Ramos (cell line): ENCODE data around the gene FAM193A.
"Not testable (repeated sequence)": the region's sequence is repeated elsewhere in the genome, so short reads cannot be mapped to it uniquely, and the experiment has no call there.

Experiments used
- in situ Hi-C: fragments of 300-500 bp; cut with MboI; formaldehyde crosslinking; loops from one replicate; pipeline ENCODE4 v1.14.3; 2022; ENCODE audit warnings: low sequenced_read_pairs; ENCODE audit not compliant: unreplicated experiment

Gene FAM193A

DNA sequence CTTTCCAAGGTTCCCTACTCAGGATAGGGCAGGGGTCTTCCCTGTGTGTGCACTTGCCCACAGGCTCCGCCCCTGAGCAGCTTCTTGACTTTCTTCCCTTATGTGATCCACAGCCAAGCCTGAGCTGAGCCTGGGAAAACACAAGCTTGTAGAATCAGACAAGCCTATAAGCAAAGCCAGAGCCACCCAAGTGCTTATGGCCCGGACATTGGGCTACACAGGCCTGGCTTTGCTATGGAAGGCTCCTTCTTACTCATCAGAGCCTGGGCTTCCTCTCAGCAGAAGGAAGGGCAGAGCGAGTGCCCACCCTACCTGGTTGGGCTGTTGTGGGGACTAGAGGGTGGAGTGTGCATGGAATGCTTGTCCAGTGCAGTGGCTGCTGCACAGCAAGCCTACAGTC, 221.0 kb downstream of the FAM193A start:
- in situ Hi-C loops: no loop called here

DNA sequence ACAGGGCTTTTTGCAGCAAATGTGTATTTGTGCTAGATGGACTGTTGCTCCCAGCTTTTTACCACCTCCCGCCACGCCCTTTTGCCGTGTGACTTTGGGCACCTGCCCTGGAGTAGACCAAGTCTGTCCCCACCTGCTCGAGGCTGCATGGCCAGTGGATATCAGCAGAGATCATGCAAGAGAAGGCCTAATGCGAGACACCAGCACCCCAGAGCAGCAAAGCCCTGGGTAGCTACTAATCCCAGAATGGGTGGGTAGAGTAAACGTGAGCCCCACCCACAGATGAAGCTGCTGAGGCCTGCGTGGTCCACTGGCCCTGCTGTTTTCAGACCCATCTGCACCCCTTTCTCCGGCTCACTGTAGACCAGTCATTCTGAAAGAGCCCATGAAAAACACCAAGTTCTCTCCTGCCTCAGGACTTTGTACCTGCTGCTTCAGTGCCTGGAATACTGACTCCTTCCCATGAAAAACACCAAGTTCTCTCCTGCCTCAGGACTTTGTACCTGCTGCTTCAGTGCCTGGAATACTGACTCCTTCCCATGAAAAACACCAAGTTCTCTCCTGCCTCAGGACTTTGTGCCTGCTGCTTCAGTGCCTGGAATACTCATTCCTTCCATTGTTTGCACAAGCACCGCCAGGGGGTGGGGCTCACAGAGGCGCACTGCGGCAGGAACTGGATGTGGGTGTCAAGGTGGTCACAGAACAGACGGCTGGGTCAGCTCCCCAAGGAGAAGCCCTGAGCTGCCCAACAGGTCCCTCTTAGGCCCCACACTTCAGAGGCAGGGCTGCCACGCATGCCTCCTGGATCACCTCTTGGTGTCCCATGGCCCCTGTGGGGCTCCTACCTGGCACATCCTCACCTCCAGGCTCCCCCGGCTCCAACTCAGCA, 224.8 kb downstream of the FAM193A start:
- in situ Hi-C loops: no loop called here

DNA sequence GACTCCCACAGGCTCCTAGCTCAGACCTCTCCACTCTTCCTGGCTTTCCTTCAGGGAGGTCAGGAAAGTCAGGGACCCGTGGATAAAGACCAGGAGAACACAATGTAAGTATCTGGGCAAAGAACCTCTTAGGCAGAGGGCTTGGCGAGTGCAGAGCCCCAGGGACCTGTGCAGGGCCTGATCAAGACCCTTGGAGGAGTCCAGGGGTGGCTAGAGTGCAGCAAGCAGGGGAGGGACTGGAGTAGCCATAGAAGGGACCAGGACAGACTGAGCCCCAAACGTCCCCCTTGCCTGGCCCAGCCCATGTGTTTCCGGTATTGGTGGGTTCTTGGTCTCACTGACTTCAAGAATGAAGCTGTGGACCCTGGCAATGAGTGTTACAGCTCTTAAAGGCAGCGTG, 225.6 kb downstream of the FAM193A start:
- in situ Hi-C loops: no loop called here

DNA sequence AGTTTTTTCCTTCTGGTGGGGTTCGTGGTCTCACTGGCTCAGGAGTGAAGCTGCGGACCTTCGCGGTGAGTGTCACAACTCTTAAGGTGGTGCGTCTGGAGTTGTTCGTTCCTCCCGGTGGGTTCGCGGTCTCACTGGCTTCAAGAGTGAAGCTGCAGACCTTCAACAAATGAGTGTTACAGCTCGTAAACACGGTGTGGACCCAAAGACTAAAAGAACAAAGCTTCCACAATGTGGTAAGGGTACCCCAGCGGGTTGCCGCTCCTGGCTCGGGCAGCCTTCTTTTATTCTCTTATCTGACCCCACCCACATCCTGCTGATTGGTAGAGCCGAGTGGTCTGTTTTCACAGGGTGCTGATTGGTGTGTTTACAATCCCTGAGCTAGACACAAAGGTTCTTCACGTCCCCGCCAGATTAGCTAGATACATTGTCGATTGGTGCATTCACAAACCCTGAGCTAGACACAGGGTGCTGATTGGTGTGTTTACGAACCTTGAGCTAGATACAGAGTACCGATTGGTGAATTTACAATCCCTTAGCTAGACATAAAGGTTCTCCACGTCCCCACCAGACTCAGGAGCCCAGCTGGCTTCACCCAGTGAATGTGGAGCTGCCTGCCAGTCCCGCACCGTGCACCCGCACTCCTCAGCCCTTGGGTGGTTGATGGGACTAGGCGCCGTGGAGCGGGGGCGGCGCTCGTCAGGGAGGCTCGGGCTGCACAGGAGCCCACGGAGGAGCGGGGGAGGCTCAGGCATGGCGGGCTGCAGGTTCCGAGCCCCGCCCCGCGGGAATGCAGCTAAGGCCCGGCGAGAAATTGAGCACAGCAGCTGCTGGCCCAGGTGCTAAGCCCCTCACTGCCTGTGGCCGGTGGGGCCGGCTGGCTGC, 226.3 kb downstream of the FAM193A start:
- in situ Hi-C loops: not testable (repeated sequence)

DNA sequence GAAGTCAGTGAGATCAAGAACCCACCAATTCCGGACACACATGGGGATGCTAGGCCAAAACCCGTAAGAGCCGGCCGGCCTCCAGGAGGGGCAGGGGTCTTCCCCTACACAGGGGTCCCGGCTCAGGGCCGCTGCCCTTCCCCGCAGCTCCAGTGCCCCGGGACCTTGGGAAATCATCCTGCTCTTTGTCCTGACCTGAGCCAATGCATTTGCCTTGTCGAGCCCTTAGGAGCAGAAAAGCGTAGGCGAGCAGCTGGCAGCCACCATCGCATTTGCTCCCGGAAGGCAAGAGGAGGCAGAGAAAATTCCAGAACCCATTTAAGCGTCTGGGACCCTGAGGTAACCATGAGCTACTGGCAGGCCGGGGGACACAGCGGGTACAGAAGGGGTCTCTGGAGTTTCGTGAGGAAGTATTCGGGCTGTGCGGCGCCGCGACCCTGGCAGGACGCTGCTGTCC, 227.1 kb downstream of the FAM193A start:
- in situ Hi-C loops: no loop called here

DNA sequence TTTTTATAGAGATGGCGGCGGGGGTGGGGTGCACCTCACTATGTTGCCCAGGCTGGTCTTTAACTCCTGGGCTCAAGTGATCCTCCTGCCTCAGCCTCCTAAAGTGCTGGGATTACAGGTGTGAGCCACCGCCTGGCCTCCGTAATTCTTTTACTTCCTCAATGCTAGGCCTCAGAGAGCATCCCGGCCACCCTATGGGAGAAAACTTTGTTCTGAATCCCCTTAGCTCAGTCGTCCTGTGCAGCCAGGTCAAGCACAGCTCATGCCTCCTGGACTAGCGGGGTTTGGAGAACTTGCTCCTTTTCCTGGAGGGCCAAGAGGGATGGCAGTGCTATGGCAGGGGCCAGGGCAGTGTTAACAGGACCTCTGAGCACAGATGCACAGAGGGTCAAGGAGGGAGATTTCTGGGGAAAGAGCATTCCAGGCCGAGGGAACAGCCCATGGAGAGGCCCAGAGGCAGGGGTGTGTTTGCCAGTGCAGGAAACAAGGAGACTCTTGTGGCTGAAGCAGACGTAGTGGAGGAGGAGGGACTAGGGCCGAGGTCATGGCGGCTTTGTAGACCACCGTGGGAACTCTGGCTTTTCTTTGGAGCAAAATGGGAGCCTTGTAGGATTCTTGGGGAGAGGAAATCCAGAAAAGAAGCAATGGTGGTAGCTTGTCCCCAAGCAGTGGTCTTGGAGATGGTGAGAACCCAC, 229.5 kb downstream of the FAM193A start:
- in situ Hi-C loops: no loop called here

DNA sequence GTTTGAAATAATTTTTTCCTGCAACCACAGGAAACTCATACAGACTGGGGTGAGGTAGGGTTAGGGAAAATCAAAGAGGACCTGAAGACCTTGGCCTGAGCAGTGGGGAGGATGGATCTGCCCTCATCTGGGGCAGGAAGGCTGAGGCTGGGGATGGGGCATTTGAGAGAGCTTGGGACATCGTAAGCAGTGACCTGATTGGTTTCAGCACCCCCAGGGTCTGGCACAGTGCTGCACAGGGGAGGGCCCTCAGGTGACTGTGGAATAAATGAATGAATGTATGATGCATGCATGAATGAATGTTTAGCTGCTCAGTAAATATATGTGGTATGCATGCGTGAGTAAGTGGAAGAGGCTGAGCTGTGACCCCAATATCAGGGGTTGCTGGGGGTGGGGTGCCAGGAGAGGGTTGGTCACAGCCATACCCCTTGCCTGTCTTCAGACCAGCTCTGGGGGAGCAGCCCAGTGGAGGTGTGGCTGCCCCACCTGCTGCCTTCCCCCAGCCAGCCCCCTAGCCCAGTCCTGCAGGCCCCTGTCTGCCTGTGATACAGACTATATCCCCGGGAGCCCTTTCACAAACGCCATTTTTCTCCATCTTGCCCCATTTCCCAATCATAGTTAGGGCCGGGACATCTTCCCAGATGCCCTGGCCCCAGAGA, 230.7 kb downstream of the FAM193A start:
- in situ Hi-C loops: no loop called here

DNA sequence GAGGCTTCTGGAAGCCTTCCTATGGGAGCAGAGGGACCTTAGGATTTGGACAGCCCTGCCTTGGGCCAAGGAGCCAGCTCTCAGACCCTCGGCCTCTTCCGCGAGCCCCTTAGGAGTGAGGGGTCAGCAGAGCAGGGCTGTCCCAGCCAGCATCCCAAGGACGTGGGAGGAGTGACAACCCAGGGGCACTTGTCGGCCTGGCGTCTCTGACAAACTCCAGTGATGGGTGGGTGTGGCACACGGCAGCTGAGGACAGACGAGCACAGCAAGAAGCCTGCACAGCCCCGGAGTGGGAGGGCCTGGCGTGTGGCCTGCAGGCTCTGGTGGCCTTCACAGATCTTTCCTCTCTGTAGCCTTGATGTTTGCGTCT, 231.2 kb downstream of the FAM193A start:
- in situ Hi-C loops: no loop called here

DNA sequence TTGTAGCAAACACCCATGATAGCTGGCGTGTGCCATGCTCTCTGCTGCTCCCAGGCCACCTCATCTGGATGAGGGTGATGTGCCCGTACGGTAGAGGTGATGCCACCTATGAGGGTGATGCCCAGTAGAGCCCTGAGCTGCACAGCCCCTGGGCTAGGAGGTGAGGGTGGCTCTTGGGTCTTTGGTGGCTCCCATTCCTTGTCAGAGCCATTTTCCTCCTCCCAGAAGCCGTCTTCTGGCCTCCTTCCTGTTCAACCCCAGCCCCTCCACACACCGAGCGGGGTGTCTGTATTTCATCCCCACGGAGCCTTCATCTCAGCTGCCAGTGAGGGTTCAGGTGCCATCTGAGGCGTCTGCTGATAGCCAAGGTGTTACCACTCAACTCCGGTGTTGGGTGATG, 231.7 kb downstream of the FAM193A start:
- in situ Hi-C loops: no loop called here

DNA sequence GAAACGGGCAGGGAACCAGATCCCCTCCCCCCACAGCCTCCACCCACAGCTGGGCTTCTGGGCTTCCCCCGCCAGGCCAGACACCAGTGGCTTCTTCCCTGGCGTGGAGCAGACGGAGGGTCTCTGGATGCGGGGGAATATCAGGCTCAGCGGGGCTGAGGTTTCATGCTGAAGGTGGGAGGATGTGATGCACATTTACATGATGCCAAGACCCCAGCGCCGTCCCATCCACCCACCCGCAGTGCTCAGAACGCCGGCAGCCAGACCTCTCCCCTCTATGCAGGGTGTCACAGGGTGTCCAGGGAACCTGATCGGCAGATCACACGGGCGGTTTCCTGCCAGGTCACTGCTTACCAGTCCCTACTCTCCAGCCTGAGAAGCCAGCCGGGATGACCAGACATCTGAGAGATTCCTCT, 232.5 kb downstream of the FAM193A start:
- in situ Hi-C loops: no loop called here

DNA sequence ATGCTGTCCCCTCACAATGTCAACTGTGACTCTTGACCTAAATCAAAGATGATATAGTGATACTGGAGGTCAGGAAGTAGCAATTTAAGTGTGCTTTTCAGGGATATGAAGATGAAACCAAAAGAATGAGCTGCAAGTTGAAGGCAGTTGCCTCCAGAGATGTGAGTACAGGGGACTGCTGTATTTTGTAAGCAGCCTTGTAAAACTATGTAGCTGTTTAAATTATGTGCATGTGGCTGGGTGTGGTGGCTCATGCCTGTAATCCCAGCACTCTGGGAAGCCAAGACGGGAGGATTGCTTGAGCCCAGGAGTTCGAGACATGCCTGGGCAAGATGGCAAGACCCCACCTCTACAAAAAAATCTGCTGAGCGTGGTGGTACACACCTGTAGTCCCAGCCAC, 234.8 kb downstream of the FAM193A start:
- in situ Hi-C loops: loop anchor here (5.0 kb wide), 1 partner anchor 176 kb away; no protein-coding TSS in a partner anchor

DNA sequence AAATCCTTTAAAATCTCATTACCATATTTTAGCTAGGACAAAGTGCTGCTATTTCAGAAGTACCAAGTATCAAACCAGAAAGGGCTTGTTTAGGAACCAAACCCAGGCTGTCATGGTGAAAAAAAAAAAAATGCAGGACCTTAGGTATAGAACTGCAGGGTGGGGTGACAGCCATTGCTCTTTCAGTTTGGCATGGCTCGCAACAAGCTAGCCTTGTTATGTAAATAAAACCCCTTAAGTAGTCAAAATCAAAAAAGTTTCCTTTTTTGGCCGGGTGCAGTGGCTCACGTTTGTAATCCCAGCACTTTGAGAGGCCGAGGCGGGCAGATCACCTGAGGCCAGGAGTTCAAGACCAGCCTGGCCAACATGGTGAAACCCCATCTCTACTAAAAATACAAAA, 244.2 kb downstream of the FAM193A start:
- in situ Hi-C loops: not testable (repeated sequence)

DNA sequence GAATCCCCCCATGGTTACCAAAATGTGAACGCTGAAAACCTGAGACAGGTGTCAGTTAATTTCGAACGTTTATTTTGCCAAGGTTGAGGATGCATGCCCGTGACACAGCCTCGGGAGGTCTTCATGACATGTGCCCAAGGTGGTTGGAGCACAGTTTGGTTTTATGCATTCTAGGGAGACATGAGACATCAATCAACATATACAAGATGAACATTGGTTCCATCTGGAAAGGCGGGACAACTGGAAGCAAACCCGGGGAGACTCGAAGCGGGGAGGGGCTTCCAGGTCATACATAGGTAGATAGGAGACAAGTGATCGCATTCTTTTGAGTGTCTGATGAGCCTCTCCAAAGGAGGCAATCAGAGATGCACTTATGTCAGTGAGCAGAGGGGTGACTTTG, 245.5 kb downstream of the FAM193A start:
- in situ Hi-C loops: no loop called here
